Right cardiac atrium (tissue), 5 donors: ENCODE results near the gene C13orf42. TPM values are rescaled to one million over a fixed set of nuclear protein-coding genes. Genes with fewer than 3 reads are reported as not detected.
"Not testable (repeated sequence)": the region's sequence is repeated elsewhere in the genome, so short reads cannot be mapped to it uniquely, and the experiment has no call there.

Experiments used
- ATAC-seq, 2 donors: fragments of 200-7000 bp; cut with Tn5 transposase; one replicate each; pipeline versions ENCODE4 v1.8.0 to v1.9.1; 2020; ENCODE audit warnings: moderate library complexity in 2 of 2, mild to moderate bottlenecking in 1 of 2
- DNase-seq, 3 donors: peaks; one replicate each; pipeline ENCODE4 v3.0.0-alpha.2; 2020
- H3K27ac ChIP-seq: one replicate; pipeline ENCODE4 v1.5.1; 2013; ENCODE audit warnings: mild to moderate bottlenecking, low read length, control low read depth, moderate library complexity
- H3K27me3 ChIP-seq: one replicate; pipeline ENCODE4 v1.6.1; 2013; ENCODE audit not compliant: control insufficient read depth, insufficient read depth
- H3K4me1 ChIP-seq: one replicate; pipeline ENCODE4 v1.6.1; 2013; ENCODE audit warnings: low read length; ENCODE audit not compliant: control insufficient read depth, insufficient read depth
- H3K4me3 ChIP-seq: one replicate; pipeline ENCODE4 v1.5.1; 2013; ENCODE audit warnings: low read length, control low read depth
- H3K9me3 ChIP-seq: one replicate; pipeline ENCODE4 v1.6.1; 2013; ENCODE audit warnings: low read length; ENCODE audit not compliant: control insufficient read depth
- WGBS: extraction: QIAGEN DNeasy Blood & Tissue Kit; methylation state at CpG from one replicate; pipeline ENCODE4 v1.1.7; 2013; 5-methylcytosine and 5-hydroxymethylcytosine counted together
- intact Hi-C, 4 donors: fragments of 100-400 bp; cut with DNase I; formaldehyde crosslinking; loops; one replicate each; pipeline versions ENCODE4 v1.11.0 to v1.14.0; 2022 to 2023
- polyA plus RNA-seq: library from polyadenylated mRNA; stranded (reverse); fragments of 200-250 nt; gene quantifications from one replicate; pipeline ENCODE4 v1.2.3, GENCODE V29; 2013
- total RNA-seq, 4 donors: library from RNA; stranded (reverse); fragmentation: NEBNext Ultra II Directional; extraction: Animal tissue kit (Norgen Biotek cat#: 25700); gene quantifications; one replicate each; pipeline ENCODE4 v1.2.1, GENCODE V29; 2021
- donor health status: healthy with polysubstance abuse.
- donor health status: DM: no; HTN: yes; CAD: no.
- donor health status: DM: no; HTN: no; CAD: no.
- donor health status: DM: no; HTN: yes; CAD: no; lungs with severe emphysema.
- donor health status: DM: yes; HTN: yes; CAD: no.

C13orf42 gene
- total and polyA plus RNA-seq, 5 donors: not detected

GRCh38 chr13:51148223-51148951 is 37.3 kb upstream of the C13orf42 start:
- H3K27me3 ChIP-seq: no peaks in the 10 kb centered on the region
- no peaks in the 10 kb centered on the region for H3K9me3 ChIP-seq
- ATAC-seq (peak; percentile 60 to 71), DNase-seq (peak in 1 of 3 donors; percentile 43)
- H3K4me3 ChIP-seq: no peak overlapping the region
- no peaks in the 10 kb centered on the region for H3K4me1 ChIP-seq
- WGBS: 54% methylated on average over 18 of the region's 18 CpGs
- intact Hi-C loops: loop anchor here in 3 of 4 donors (2.0 to 5.0 kb wide), 2 partner anchors 138 to 139 kb away; no protein-coding TSS in a partner anchor
- no peak overlapping the region for H3K27ac ChIP-seq

GRCh38 chr13:51147732-51148131 is 36.7 kb upstream of the C13orf42 start:
- Histone ChIP-seq H3K4me3 (no peak overlapping the region), H3K4me1 (no peaks in the 10 kb centered on the region), H3K27me3 (no peaks in the 10 kb centered on the region), H3K9me3 (no peaks in the 10 kb centered on the region), H3K27ac (no peak overlapping the region)
- DNase-seq: no peak
- 61% methylated on average over 7 of the region's 7 CpGs for WGBS
- peak in 1 of 2 donors; percentile 19 for ATAC-seq
- intact Hi-C loops: loop anchor here in 3 of 4 donors (2.0 to 5.0 kb wide), 2 partner anchors 139 to 140 kb away; no protein-coding TSS in a partner anchor

GRCh38 chr13:51146667-51147066 is 35.6 kb upstream of the C13orf42 start:
- H3K27ac ChIP-seq: no peak overlapping the region
- DNase-seq: no peak
- no peaks in the 10 kb centered on the region for H3K9me3 ChIP-seq
- no peak overlapping the region for H3K4me3 ChIP-seq
- no peaks in the 10 kb centered on the region for H3K4me1 ChIP-seq
- whole genome bisulfite sequencing: 93% methylated on average over 1 of the region's 1 CpG
- no peak for ATAC-seq
- intact Hi-C loops: loop anchor here in 2 of 4 donors (5.0 kb wide), 1 partner anchor 141 kb away; no protein-coding TSS in a partner anchor
- H3K27me3 ChIP-seq: no peaks in the 10 kb centered on the region

GRCh38 chr13:51137250-51137649 is 26.2 kb upstream of the C13orf42 start:
- no peak for ATAC-seq
- intact Hi-C loops: no loop called here

GRCh38 chr13:51136276-51136980 is 25.4 kb upstream of the C13orf42 start:
- Histone ChIP-seq H3K4me3 (no peak overlapping the region), H3K9me3 (no peaks in the 10 kb centered on the region), H3K27me3 (no peaks in the 10 kb centered on the region), H3K4me1 (no peaks in the 10 kb centered on the region), H3K27ac (no peak overlapping the region)
- no peak for ATAC-seq
- no peak for DNase-seq
- 64% methylated on average over 10 of the region's 10 CpGs for WGBS
- intact Hi-C loops: no loop called here

More at GRCh38 chr13:51137250-51137649, 26.2 kb upstream of the C13orf42 start:
- 63% methylated on average over 4 of the region's 4 CpGs for WGBS
- no peak for DNase-seq
- Histone ChIP-seq H3K27ac (no peak overlapping the region), H3K4me1 (no peaks in the 10 kb centered on the region), H3K27me3 (no peaks in the 10 kb centered on the region), H3K9me3 (no peaks in the 10 kb centered on the region), H3K4me3 (no peak overlapping the region)

GRCh38 chr13:51134763-51135365 is 23.8 kb upstream of the C13orf42 start:
- Histone ChIP-seq H3K9me3 (no peaks in the 10 kb centered on the region), H3K27ac (no peak overlapping the region), H3K4me3 (no peak overlapping the region), H3K4me1 (no peaks in the 10 kb centered on the region), H3K27me3 (no peaks in the 10 kb centered on the region)
- DNase-seq (no peak), ATAC-seq (no peak)
- intact Hi-C loops: no loop called here
- WGBS: 85% methylated on average over 8 of the region's 8 CpGs

GRCh38 chr13:51130348-51130747 is 19.3 kb upstream of the C13orf42 start:
- Histone ChIP-seq H3K27me3 (no peaks in the 10 kb centered on the region), H3K4me1 (no peaks in the 10 kb centered on the region), H3K4me3 (no peak overlapping the region), H3K9me3 (no peaks in the 10 kb centered on the region), H3K27ac (no peak overlapping the region)
- ATAC-seq: no peak
- no peak for DNase-seq
- WGBS: 89% methylated on average over 1 of the region's 1 CpG
- intact Hi-C loops: no loop called here

GRCh38 chr13:51125495-51126226 is 14.6 kb upstream of the C13orf42 start:
- H3K27ac ChIP-seq: no peak overlapping the region
- no peaks in the 10 kb centered on the region for H3K27me3 ChIP-seq
- H3K4me1 ChIP-seq: no peaks in the 10 kb centered on the region
- no peak overlapping the region for H3K4me3 ChIP-seq
- peak; percentile 75 for ATAC-seq
- DNase-seq: peak in 2 of 3 donors; percentile 28 to 67
- intact Hi-C loops: no loop called here
- WGBS: 23% methylated on average over 7 of the region's 7 CpGs
- no peaks in the 10 kb centered on the region for H3K9me3 ChIP-seq

- WGBS: 30% methylated on average over 6 of the region's 6 CpGs
- intact Hi-C loops: no loop called here
- no peak for DNase-seq
Observed at GRCh38 chr13:51122868-51123566, 11.9 kb upstream of the C13orf42 start.

GRCh38 chr13:51120873-51121272 is 9.8 kb upstream of the C13orf42 start:
- 82% methylated on average over 11 of the region's 11 CpGs for WGBS
- DNase-seq, ATAC-seq, H3K4me3 ChIP-seq, H3K9me3 ChIP-seq, intact Hi-C loops, H3K4me1 ChIP-seq, H3K27ac ChIP-seq, H3K27me3 ChIP-seq: not testable (repeated sequence)

More at GRCh38 chr13:51122868-51123566, 11.9 kb upstream of the C13orf42 start:
- no peak for ATAC-seq
- H3K27me3 ChIP-seq: no peaks in the 10 kb centered on the region
- no peaks in the 10 kb centered on the region for H3K9me3 ChIP-seq
- H3K27ac ChIP-seq: no peak overlapping the region
- H3K4me3 ChIP-seq: no peak overlapping the region
- no peaks in the 10 kb centered on the region for H3K4me1 ChIP-seq
